Neural cell (in vitro differentiated cells): Measurements from ENCODE around the gene SS18L1. TPM values are rescaled to one million over a fixed set of nuclear protein-coding genes. Genes with fewer than 3 reads are reported as not detected.

Source experiments
- H2AFZ ChIP-seq: fragments of 200-600, 300-800 bp; sonication (generic), shearing (Covaris generic); 2 replicates; pipeline ENCODE4 v1.6.0; 2014; ENCODE audit warnings: low read depth, mild to moderate bottlenecking, antibody characterized with exemption, low read length, moderate library complexity
- H3F3A ChIP-seq: fragments of 200-600 bp; shearing (Covaris generic); 2 replicates; pipeline ENCODE4 v1.6.1; 2016; ENCODE audit warnings: mild to moderate bottlenecking, moderate library complexity, mixed read lengths, antibody characterized with exemption, low read length; ENCODE audit not compliant: insufficient read depth, poor library complexity, severe bottlenecking
- H3K27ac ChIP-seq: fragments of 200-600, 300-800 bp; sonication (generic), shearing (Covaris generic); 2 replicates; pipeline ENCODE4 v1.5.1; 2014; ENCODE audit warnings: mild to moderate bottlenecking, low read length, moderate library complexity
- H3K27me3 ChIP-seq: fragments of 300-800, 200-600 bp; sonication (generic), shearing (Covaris generic); 2 replicates; pipeline ENCODE4 v1.6.0; 2014; ENCODE audit warnings: mild to moderate bottlenecking, low read depth, low read length, moderate library complexity; ENCODE audit not compliant: insufficient read depth
- H3K36me3 ChIP-seq: fragments of 300-800, 200-600 bp; sonication (generic), shearing (Covaris generic); 2 replicates; pipeline ENCODE4 v1.5.1; 2014; ENCODE audit warnings: mild to moderate bottlenecking, antibody characterized with exemption, low read length, moderate library complexity; ENCODE audit not compliant: insufficient read depth
- H3K4me2 ChIP-seq: fragments of 300-800, 200-600 bp; sonication (generic), shearing (Covaris generic); 2 replicates; pipeline ENCODE4 v1.6.0; 2014; ENCODE audit warnings: mild to moderate bottlenecking, low read length
- H3K4me3 ChIP-seq: fragments of 300-800, 200-600 bp; sonication (generic), shearing (Covaris generic); 2 replicates; pipeline ENCODE4 v1.5.1; 2014; ENCODE audit warnings: mild to moderate bottlenecking, low read length, moderate library complexity
- H3K79me2 ChIP-seq: fragments of 200-600 bp; shearing (Covaris generic); replicated peaks from 2 replicates; pipeline ENCODE4 v1.6.0; 2014; ENCODE audit warnings: mild to moderate bottlenecking, low read length, moderate library complexity; ENCODE audit not compliant: insufficient read depth
- H3K9ac ChIP-seq: fragments of 300-800, 200-600 bp; sonication (generic), shearing (Covaris generic); 2 replicates; pipeline ENCODE4 v1.6.1; 2016; ENCODE audit warnings: mild to moderate bottlenecking, low read length, mixed read lengths
- H3K9me2 ChIP-seq: fragments of 200-600 bp; shearing (Covaris generic); 2 replicates; pipeline ENCODE4 v1.6.1; 2016; ENCODE audit warnings: mild to moderate bottlenecking, low read length, mixed read lengths; ENCODE audit not compliant: insufficient read depth
- H3K9me3 ChIP-seq: fragments of 200-600, 300-800 bp; sonication (generic), shearing (Covaris generic); 2 replicates; pipeline ENCODE4 v1.6.1; 2016; ENCODE audit warnings: mild to moderate bottlenecking, mixed run types, low read length, moderate library complexity, mixed read lengths
- H4K20me1 ChIP-seq: fragments of 200-600 bp; shearing (Covaris generic); 2 replicates; pipeline ENCODE4 v1.6.1; 2016; ENCODE audit warnings: mild to moderate bottlenecking, mixed run types; ENCODE audit not compliant: insufficient read depth
- CTCF ChIP-seq: fragments of 450-650 bp; IDR thresholded peaks from 2 replicates; pipeline ENCODE4 v1.5.1; 2014; ENCODE audit warnings: antibody characterized with exemption, mild to moderate bottlenecking, moderate library complexity; ENCODE audit not compliant: poor library complexity, severe bottlenecking
- EP300 ChIP-seq: fragments of 450-650 bp; conservative IDR thresholded peaks from 2 replicates; pipeline ENCODE4 v1.6.1; 2014; ENCODE audit warnings: antibody characterized with exemption, mild to moderate bottlenecking, moderate library complexity; ENCODE audit not compliant: poor library complexity, severe bottlenecking
- EZH2 ChIP-seq: fragments of 200-600, 300-800 bp; shearing (Covaris generic), sonication (generic); IDR thresholded peaks from 2 replicates; pipeline ENCODE4 v1.6.1; 2014; ENCODE audit warnings: antibody characterized with exemption, low read length, borderline replicate concordance, mild to moderate bottlenecking; ENCODE audit not compliant: insufficient read depth, poor library complexity, severe bottlenecking
- MXI1 ChIP-seq: fragments of 450-650 bp; conservative IDR thresholded peaks from 2 replicates; pipeline ENCODE4 v1.6.1; 2014; ENCODE audit warnings: antibody characterized with exemption, mild to moderate bottlenecking; ENCODE audit not compliant: poor library complexity, severe bottlenecking
- POLR2AphosphoS5 ChIP-seq: IDR thresholded peaks from 2 replicates; pipeline ENCODE4 v1.6.1; 2012
- RAD21 ChIP-seq: fragments of 450-650 bp; conservative IDR thresholded peaks from 2 replicates; pipeline ENCODE4 v1.6.1; 2014; ENCODE audit warnings: antibody characterized with exemption, mild to moderate bottlenecking, moderate library complexity
- REST ChIP-seq: IDR thresholded peaks from 2 replicates; pipeline ENCODE4 v1.6.1; 2012; ENCODE audit warnings: borderline replicate concordance
- SMC3 ChIP-seq: fragments of 450-650 bp; conservative IDR thresholded peaks from 2 replicates; pipeline ENCODE4 v1.6.1; 2014; ENCODE audit warnings: antibody characterized with exemption, mild to moderate bottlenecking, moderate library complexity; ENCODE audit not compliant: poor library complexity
- TAF1 ChIP-seq: IDR thresholded peaks from 2 replicates; pipeline ENCODE4 v1.6.1; 2012; ENCODE audit warnings: low read depth
- polyA plus RNA-seq: library from polyadenylated mRNA; depleted of rRNA; stranded (reverse); fragments of >200 nt; gene quantifications from 2 replicates; pipeline ENCODE4 v1.2.3, GENCODE V29; 2014

SS18L1 gene
- polyA plus RNA-seq, 1 donor from 2014 or later: 117 TPM

- Histone ChIP-seq H3K9me3 (no peaks in the 10 kb centered on the region), H3K36me3 (no peaks in the 10 kb centered on the region), H3F3A (no peaks in the 10 kb centered on the region), H2AFZ (no peak overlapping the region), H3K4me3 (no peak overlapping the region), H4K20me1 (no peaks in the 10 kb centered on the region), H3K4me2 (no peak overlapping the region), H3K9me2 (no peaks in the 10 kb centered on the region), H3K27ac (no peak overlapping the region), H3K27me3 (peaks cover 18% of the 10 kb centered on the region), H3K9ac (no peak overlapping the region), H3K79me2 (no peaks in the 10 kb centered on the region)
- TF ChIP-seq SMC3 (no peak), CTCF (no peak), REST (no peak), EZH2 (no peak), MXI1 (no peak), POLR2AphosphoS5 (no peak)
Measured at GRCh38 chr20:62215991-62216635, 72.5 kb downstream of the SS18L1 start.

GRCh38 chr20:62216636-62217566 lies 73.3 kb downstream of the SS18L1 start:
- TF ChIP-seq REST (no peak), POLR2AphosphoS5 (no peak), RAD21 (no peak), MXI1 (no peak), TAF1 (no peak), SMC3 (no peak), EP300 (no peak), EZH2 (no peak), CTCF (no peak)
- Histone ChIP-seq H3K9ac (no peak overlapping the region), H3K27me3 (peaks cover 26% of the 10 kb centered on the region), H3K4me3 (no peak overlapping the region), H4K20me1 (no peaks in the 10 kb centered on the region), H3K27ac (no peak overlapping the region), H3K79me2 (no peaks in the 10 kb centered on the region), H3K9me3 (no peaks in the 10 kb centered on the region), H3K36me3 (no peaks in the 10 kb centered on the region), H3K4me2 (no peak overlapping the region), H2AFZ (no peak overlapping the region), H3K9me2 (no peaks in the 10 kb centered on the region), H3F3A (no peaks in the 10 kb centered on the region)
